Hepatocyte (in vitro differentiated cells): ENCODE results near the gene TIRAP. TPM values are rescaled to one million over a fixed set of nuclear protein-coding genes. Genes with fewer than 3 reads are reported as not detected.

Experiments
- DNase-seq: peaks from one replicate; pipeline ENCODE4 v3.0.0-alpha.2; 2016; ENCODE audit warnings: low spot score
- H2AFZ ChIP-seq: fragments of 200-600 bp; sonication (generic); 2 replicates; pipeline ENCODE4 v1.6.0; 2016; ENCODE audit warnings: antibody characterized with exemption, mild to moderate bottlenecking
- H3K27ac ChIP-seq: fragments of 200-600 bp; sonication (generic); 2 replicates; pipeline ENCODE4 v1.5.1; 2016; ENCODE audit warnings: mild to moderate bottlenecking
- H3K27me3 ChIP-seq: fragments of 200-600 bp; sonication (generic); 2 replicates; pipeline ENCODE4 v1.6.1; 2016
- H3K36me3 ChIP-seq: fragments of 200-600 bp; sonication (generic); replicated peaks from 2 replicates; pipeline ENCODE4 v1.5.1; 2016; ENCODE audit warnings: low read depth; ENCODE audit not compliant: insufficient read depth
- H3K4me1 ChIP-seq: fragments of 200-600 bp; sonication (generic); 2 replicates; pipeline ENCODE4 v1.5.1; 2016; ENCODE audit warnings: mild to moderate bottlenecking, moderate library complexity; ENCODE audit not compliant: insufficient read depth
- H3K4me2 ChIP-seq: fragments of 200-600 bp; sonication (generic); 2 replicates; pipeline ENCODE4 v1.6.0; 2016
- H3K4me3 ChIP-seq: fragments of 200-600 bp; sonication (generic); 2 replicates; pipeline ENCODE4 v1.5.1; 2016; ENCODE audit warnings: mild to moderate bottlenecking
- H3K79me2 ChIP-seq: fragments of 200-600 bp; sonication (generic); 2 replicates; pipeline ENCODE4 v1.6.0; 2017; ENCODE audit warnings: mild to moderate bottlenecking
- H3K9me2 ChIP-seq: fragments of 200-600 bp; sonication (generic); replicated peaks from 2 replicates; pipeline ENCODE4 v1.6.0; 2017; ENCODE audit warnings: mild to moderate bottlenecking; ENCODE audit not compliant: insufficient read depth
- H3K9me3 ChIP-seq: fragments of 200-600 bp; sonication (generic); 2 replicates; pipeline ENCODE4 v1.5.1; 2016; ENCODE audit warnings: low read depth, mild to moderate bottlenecking
- H4K20me1 ChIP-seq: fragments of 200-600 bp; sonication (generic); 2 replicates; pipeline ENCODE4 v1.6.0; 2016; ENCODE audit warnings: mild to moderate bottlenecking; ENCODE audit not compliant: insufficient read depth, poor library complexity, severe bottlenecking
- CTCF ChIP-seq: fragments of 200-600 bp; sonication (generic); IDR thresholded peaks from 2 replicates; pipeline ENCODE4 v1.5.1; 2016; ENCODE audit warnings: antibody characterized with exemption, mild to moderate bottlenecking; ENCODE audit not compliant: poor library complexity
- EZH2 ChIP-seq: fragments of 200-600 bp; sonication (generic); IDR thresholded peaks from 2 replicates; pipeline ENCODE4 v1.6.1; 2016; ENCODE audit warnings: antibody characterized with exemption, mild to moderate bottlenecking, borderline replicate concordance
- EZH2phosphoT487 ChIP-seq: fragments of 200-600 bp; sonication (generic); IDR thresholded peaks from one replicate; pipeline ENCODE4 v1.6.1; 2018; ENCODE audit warnings: antibody characterized with exemption, mild to moderate bottlenecking, low read depth, moderate library complexity; ENCODE audit not compliant: unreplicated experiment, severe bottlenecking
- WGBS: methylation state at CpG from one replicate; pipeline ENCODE4 v1.1.6; 2016; ENCODE audit warnings: low lambda C conversion rate; ENCODE audit errors: missing lambda C conversion rate; 5-methylcytosine and 5-hydroxymethylcytosine counted together
- polyA plus RNA-seq: library from polyadenylated mRNA; unstranded; fragments of >200 nt; fragmentation: Nextera tagmentation; extraction: Ambion mirVana; gene quantifications from 2 replicates; pipeline ENCODE4 v1.2.1, GENCODE V29; 2016
- total RNA-seq: library from RNA; depleted of rRNA; stranded (reverse); fragments of >200 nt; gene quantifications from 2 replicates; pipeline ENCODE4 v1.2.3, GENCODE V29; 2014

TIRAP gene
- total and polyA plus RNA-seq, 2 experiments from 2014 or later = 5.3 to 6.4 TPM

GRCh38 chr11:126328444-126328843, 45.6 kb downstream of the TIRAP start:
- 97% methylated on average over 12 of the region's 12 CpGs for whole genome bisulfite sequencing
- no peaks in the 10 kb centered on the region for H4K20me1 ChIP-seq
- no peaks in the 10 kb centered on the region for H3K36me3 ChIP-seq
- no peaks in the 10 kb centered on the region for H3K27me3 ChIP-seq
- no peaks in the 10 kb centered on the region for H3K79me2 ChIP-seq
- no peak for DNase-seq
- no peak overlapping the region for H3K4me2 ChIP-seq
- no peak overlapping the region for H3K4me3 ChIP-seq
- TF ChIP-seq EZH2 = no peak
- TF ChIP-seq CTCF = no peak
- no peak for TF ChIP-seq EZH2phosphoT487
- no peak overlapping the region for H2AFZ ChIP-seq
- no peaks in the 10 kb centered on the region for H3K9me3 ChIP-seq
- peaks cover 4% of the 10 kb centered on the region for H3K4me1 ChIP-seq
- no peaks in the 10 kb centered on the region for H3K9me2 ChIP-seq
- no peak overlapping the region for H3K27ac ChIP-seq

GRCh38 chr11:126328938-126329643, 46.2 kb downstream of the TIRAP start:
- Histone ChIP-seq H3K4me1 (peaks cover 4% of the 10 kb centered on the region), H3K4me3 (no peak overlapping the region), H3K9me2 (no peaks in the 10 kb centered on the region), H3K36me3 (no peaks in the 10 kb centered on the region), H3K27me3 (no peaks in the 10 kb centered on the region), H3K9me3 (no peaks in the 10 kb centered on the region), H3K4me2 (no peak overlapping the region), H2AFZ (no peak overlapping the region), H3K27ac (no peak overlapping the region), H4K20me1 (no peaks in the 10 kb centered on the region), H3K79me2 (no peaks in the 10 kb centered on the region)
- no peak for DNase-seq
- no peak for TF ChIP-seq CTCF
- no peak for TF ChIP-seq EZH2
- no peak for TF ChIP-seq EZH2phosphoT487
- WGBS = 80% methylated on average over 9 of the region's 9 CpGs

- H3K9me3 ChIP-seq = no peaks in the 10 kb centered on the region
- no peak for DNase-seq
- no peaks in the 10 kb centered on the region for H3K9me2 ChIP-seq
- no peak overlapping the region for H3K4me3 ChIP-seq
- peaks cover 4% of the 10 kb centered on the region for H3K4me1 ChIP-seq
- no peaks in the 10 kb centered on the region for H3K27me3 ChIP-seq
- no peaks in the 10 kb centered on the region for H3K79me2 ChIP-seq
- no peaks in the 10 kb centered on the region for H4K20me1 ChIP-seq
- no peak overlapping the region for H3K27ac ChIP-seq
- no peak overlapping the region for H2AFZ ChIP-seq
- no peak overlapping the region for H3K4me2 ChIP-seq
- WGBS = 86% methylated on average over 11 of the region's 11 CpGs
- H3K36me3 ChIP-seq = no peaks in the 10 kb centered on the region
- TF ChIP-seq EZH2phosphoT487 (no peak), CTCF (no peak), EZH2 (no peak)
Measured at GRCh38 chr11:126329644-126330211, 46.8 kb downstream of the TIRAP start.

GRCh38 chr11:126331286-126331685, 48.4 kb downstream of the TIRAP start:
- no peak overlapping the region for H3K27ac ChIP-seq
- H3K9me2 ChIP-seq = no peaks in the 10 kb centered on the region
- 97% methylated on average over 13 of the region's 13 CpGs for WGBS

More at GRCh38 chr11:126331286-126331685, 48.4 kb downstream of the TIRAP start:
- H2AFZ ChIP-seq = no peak overlapping the region
- H3K4me3 ChIP-seq = no peak overlapping the region
- H4K20me1 ChIP-seq = no peaks in the 10 kb centered on the region
- no peaks in the 10 kb centered on the region for H3K27me3 ChIP-seq
- H3K4me1 ChIP-seq = peaks cover 4% of the 10 kb centered on the region
- H3K79me2 ChIP-seq = no peaks in the 10 kb centered on the region
- DNase-seq = no peak
- no peak for TF ChIP-seq CTCF
- no peak for TF ChIP-seq EZH2phosphoT487
- TF ChIP-seq EZH2 = no peak
- H3K4me2 ChIP-seq = no peak overlapping the region
- no peaks in the 10 kb centered on the region for H3K9me3 ChIP-seq
- H3K36me3 ChIP-seq = no peaks in the 10 kb centered on the region
